NCI-H2107 treated with DMSO at 0.1 percent for 48 hours (cell line): ENCODE results near the gene BFSP2.

Source experiments
- DNase-seq: peaks from one replicate; lab custom pipeline; 2025; ENCODE audit not compliant: unreplicated experiment; lab: John Stamatoyannopoulos, UW

The BFSP2 gene

GRCh38 chr3:133381346-133382109, 18.3 kb upstream of the BFSP2 start:
- DNase-seq, result no peak

- no peak for DNase-seq
These were observed 16.7 kb upstream of the BFSP2 start for GRCh38 chr3:133383175-133383574.

GRCh38 chr3:133383741-133384140, 16.1 kb upstream of the BFSP2 start:
- no peak for DNase-seq

- peak; percentile 80 for DNase-seq
These were observed 15.4 kb upstream of the BFSP2 start for GRCh38 chr3:133384331-133385027.

GRCh38 chr3:133386876-133387275, 13.0 kb upstream of the BFSP2 start:
- DNase-seq, result no peak

GRCh38 chr3:133387341-133387740, 12.5 kb upstream of the BFSP2 start:
- DNase-seq, result no peak

- no peak for DNase-seq
These were observed 11.0 kb upstream of the BFSP2 start for GRCh38 chr3:133388696-133389395.

GRCh38 chr3:133390715-133391114, 9.1 kb upstream of the BFSP2 start:
- DNase-seq, result no peak

GRCh38 chr3:133393204-133393603, 6.7 kb upstream of the BFSP2 start:
- DNase-seq, result peak; percentile 45

GRCh38 chr3:133393691-133394474, 6.0 kb upstream of the BFSP2 start:
- no peak for DNase-seq

- no peak for DNase-seq
These were observed 5.1 kb upstream of the BFSP2 start for GRCh38 chr3:133394561-133395311.

- DNase-seq, result no peak
These were observed 3.0 kb upstream of the BFSP2 start for GRCh38 chr3:133396906-133397305.

GRCh38 chr3:133401374-133402135, 1.7 kb downstream of the BFSP2 start:
- DNase-seq, result no peak

- peak; percentile 13 for DNase-seq
These were observed 5.1 kb downstream of the BFSP2 start for GRCh38 chr3:133404920-133405319.

GRCh38 chr3:133408366-133408765, 8.5 kb downstream of the BFSP2 start:
- no peak for DNase-seq

GRCh38 chr3:133408961-133409360, 9.1 kb downstream of the BFSP2 start:
- no peak for DNase-seq

- no peak for DNase-seq
These were observed 10.5 kb downstream of the BFSP2 start for GRCh38 chr3:133410191-133410892.

GRCh38 chr3:133412183-133413132, 12.6 kb downstream of the BFSP2 start:
- DNase-seq, result no peak
